Stimulated activated naive B cell treated with anti-CD40 and anti-IgM and Interleukin-4, amounts not matched to agents 10 μg/mL and 1 μg/mL and 100 μg/mL, for 72 hours (primary cell): ENCODE results near the gene RTP5.
"Not testable (repeated sequence)": the region's sequence is repeated elsewhere in the genome, so short reads cannot be mapped to it uniquely, and the experiment has no call there.

Experiments
- ATAC-seq, 2 donors: fragments of 150-1000 bp; cut with Tn5 transposase; replicated peaks; 2 replicates each; pipeline ENCODE4 v1.10.0; 2021; ENCODE audit warnings: moderate library complexity in 1 of 2
- DNase-seq: peaks from one replicate; pipeline ENCODE4 v3.0.0; 2021
- H3K27ac Mint-ChIP-seq: one replicate; pipeline ENCODE4 v1.8.0; 2022; ENCODE audit warnings: mild to moderate bottlenecking, mixed read lengths
- H3K27me3 Mint-ChIP-seq, 2 donors: one replicate each; pipeline ENCODE4 v1.8.0; 2022; ENCODE audit warnings: mixed read lengths in 2 of 2
- H3K36me3 Mint-ChIP-seq, 2 donors: one replicate each; pipeline ENCODE4 v1.8.0; 2022; ENCODE audit warnings: mixed read lengths in 2 of 2, mild to moderate bottlenecking in 1 of 2
- H3K4me1 Mint-ChIP-seq, 2 donors: one replicate each; pipeline ENCODE4 v1.8.0; 2022; ENCODE audit warnings: mixed read lengths in 2 of 2, mild to moderate bottlenecking in 1 of 2
- H3K4me3 Mint-ChIP-seq, 2 donors: one replicate each; pipeline ENCODE4 v1.8.0; 2022; ENCODE audit warnings: mild to moderate bottlenecking in 2 of 2, mixed read lengths in 2 of 2, moderate library complexity in 1 of 2
- H3K9me3 Mint-ChIP-seq, 2 donors: one replicate each; pipeline ENCODE4 v1.8.0; 2022; ENCODE audit warnings: mixed read lengths in 2 of 2, mild to moderate bottlenecking in 1 of 2

The RTP5 gene

DNA sequence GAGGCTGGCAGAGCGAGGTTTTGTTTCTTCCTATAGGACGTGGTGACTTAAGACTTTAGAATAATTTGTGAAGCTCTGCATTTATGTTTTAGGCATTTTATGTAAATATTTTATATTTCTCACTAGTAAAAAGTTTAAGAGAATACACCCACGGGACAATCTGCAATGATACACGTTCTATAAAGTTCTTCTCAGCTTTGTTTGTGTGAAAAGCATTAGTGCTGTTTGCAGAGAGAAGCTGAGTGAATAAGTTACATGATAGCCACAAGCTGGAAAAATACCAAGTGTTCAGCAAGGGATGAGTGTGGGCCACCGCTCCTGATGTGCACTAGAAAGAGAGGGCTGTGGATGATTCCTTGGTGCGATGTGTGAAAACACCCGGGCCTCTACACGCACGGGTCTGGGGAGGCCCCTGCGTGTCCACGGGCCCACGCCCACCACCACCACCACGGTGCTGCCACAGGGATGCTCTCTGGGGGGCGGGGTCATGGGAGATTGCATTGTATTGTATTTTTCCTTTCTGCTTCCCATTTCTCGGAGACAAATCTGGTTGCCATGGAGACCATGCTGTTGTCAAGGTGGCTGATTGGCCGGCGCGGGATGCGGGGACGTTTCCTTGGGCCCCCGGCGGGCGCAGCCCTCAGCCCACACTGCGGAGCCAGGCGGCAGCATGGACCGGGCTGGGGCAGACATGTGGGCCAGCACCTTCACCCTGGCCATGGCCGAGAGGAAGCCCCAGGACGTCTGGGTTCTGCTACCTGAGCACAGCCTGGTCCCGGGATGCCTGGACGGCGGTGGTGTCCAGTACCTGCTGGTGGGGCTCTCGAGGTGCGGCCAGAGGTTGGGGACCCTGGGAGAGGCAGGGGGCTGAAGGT, at the start of gene RTP5:
RTP5 (plus strand) TSS at position 643 of the 875 bp plus-strand sequence; CDS start at position 671, 28 bp downstream.
- H3K36me3 Mint-ChIP-seq, result peaks cover 6 to 7% of the 10 kb centered on the region in 2 donors
- peaks cover 8 to 13% of the 10 kb centered on the region in 2 donors for H3K9me3 Mint-ChIP-seq
- peaks cover 37 to 57% of the 10 kb centered on the region in 2 donors for H3K27me3 Mint-ChIP-seq
- DNase-seq (no peak), ATAC-seq (no peak)
- no peak within 1 kb of the TSS for H3K4me3 Mint-ChIP-seq
- H3K4me1 Mint-ChIP-seq, result peaks cover 33 to 44% of the 10 kb centered on the region in 2 donors
- no peak within 1 kb of the TSS for H3K27ac Mint-ChIP-seq

DNA sequence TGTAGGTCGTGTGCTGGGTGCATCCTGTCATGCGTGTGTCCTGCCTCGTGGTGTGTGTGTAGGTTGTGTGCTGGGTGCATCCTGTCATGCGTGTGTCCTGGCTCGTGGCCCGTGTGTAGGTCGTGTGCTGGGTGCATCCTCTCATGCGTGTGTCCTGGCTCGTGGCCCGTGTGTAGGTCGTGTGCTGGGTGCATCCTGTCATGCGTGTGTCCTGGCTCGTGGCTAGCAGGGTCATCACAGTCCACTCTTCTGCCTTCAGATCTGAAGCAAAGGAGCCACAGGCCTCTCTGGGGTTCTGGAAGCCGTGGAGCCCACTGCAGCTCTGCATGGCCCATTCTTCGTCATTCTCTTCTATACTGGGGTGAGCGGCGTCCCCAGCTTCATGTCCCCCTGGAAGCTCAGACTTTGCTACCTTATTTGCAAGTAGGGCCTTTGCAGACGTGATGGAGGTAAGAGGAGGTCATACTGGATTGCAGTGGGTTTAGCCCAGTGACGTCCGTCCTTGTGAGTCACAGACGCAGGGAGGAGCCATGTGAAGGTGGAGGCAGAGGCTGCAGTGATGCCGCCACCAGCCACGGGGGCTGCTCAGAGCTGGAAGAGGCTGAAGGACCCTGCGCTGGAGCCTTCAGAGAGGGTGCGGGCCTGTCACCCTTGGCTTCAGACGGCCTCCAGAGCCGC, 49.4 kb upstream of the RTP5 start:
- not testable (repeated sequence) for H3K4me3 Mint-ChIP-seq, H3K27ac Mint-ChIP-seq, H3K9me3 Mint-ChIP-seq, DNase-seq, ATAC-seq
- Mint-ChIP-seq H3K4me1 (peaks cover 23 to 37% of the 10 kb centered on the region in 2 donors), H3K27me3 (peaks cover 41 to 53% of the 10 kb centered on the region in 2 donors), H3K36me3 (peaks cover 0 to 11% of the 10 kb centered on the region in 2 donors)

DNA sequence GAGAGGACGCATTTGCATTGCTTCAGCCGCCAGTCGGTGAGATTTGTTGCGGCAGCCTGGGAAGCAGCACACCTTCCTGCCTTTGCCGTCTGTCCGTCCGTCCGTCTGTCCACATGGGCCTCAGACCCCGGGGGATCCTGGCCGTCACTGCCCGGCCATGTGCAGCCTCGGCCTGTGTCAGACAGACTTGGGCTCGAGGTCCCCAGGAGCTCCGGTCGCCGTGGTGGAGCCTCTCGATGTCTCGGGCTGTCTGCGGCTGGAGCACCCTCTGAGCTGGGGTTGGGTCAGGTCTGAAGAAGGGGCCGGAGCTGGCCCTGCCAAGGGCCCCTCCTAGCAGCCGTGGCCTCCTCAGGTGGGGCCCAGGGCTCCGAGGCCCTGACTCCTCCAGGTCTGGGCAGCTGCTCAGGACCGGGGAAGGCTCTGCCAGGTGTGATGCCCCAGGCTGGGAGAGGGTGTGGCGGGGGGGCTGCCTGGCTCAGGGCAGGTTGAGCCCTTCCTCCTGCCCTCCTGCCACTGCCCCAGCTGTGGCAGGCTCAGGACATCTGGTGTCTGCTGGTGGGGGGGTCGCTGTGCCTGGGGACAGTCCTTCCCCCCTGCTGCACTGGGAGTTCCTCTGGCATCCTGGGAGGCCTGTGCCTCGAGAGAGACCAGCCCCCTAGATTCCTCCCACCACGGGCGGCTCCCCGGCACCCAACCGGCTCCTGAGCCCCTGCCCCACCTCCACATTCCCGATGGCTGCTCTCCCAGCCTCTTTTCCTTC, 48.7 kb upstream of the RTP5 start:
- DNase-seq (no peak), ATAC-seq (no peak)
- Mint-ChIP-seq H3K4me1 (peaks cover 19 to 33% of the 10 kb centered on the region in 2 donors), H3K36me3 (peaks cover 0 to 15% of the 10 kb centered on the region in 2 donors), H3K27ac (no peak overlapping the region), H3K9me3 (peaks cover 4 to 10% of the 10 kb centered on the region in 2 donors), H3K27me3 (peaks cover 41 to 51% of the 10 kb centered on the region in 2 donors), H3K4me3 (no peak overlapping the region)

DNA sequence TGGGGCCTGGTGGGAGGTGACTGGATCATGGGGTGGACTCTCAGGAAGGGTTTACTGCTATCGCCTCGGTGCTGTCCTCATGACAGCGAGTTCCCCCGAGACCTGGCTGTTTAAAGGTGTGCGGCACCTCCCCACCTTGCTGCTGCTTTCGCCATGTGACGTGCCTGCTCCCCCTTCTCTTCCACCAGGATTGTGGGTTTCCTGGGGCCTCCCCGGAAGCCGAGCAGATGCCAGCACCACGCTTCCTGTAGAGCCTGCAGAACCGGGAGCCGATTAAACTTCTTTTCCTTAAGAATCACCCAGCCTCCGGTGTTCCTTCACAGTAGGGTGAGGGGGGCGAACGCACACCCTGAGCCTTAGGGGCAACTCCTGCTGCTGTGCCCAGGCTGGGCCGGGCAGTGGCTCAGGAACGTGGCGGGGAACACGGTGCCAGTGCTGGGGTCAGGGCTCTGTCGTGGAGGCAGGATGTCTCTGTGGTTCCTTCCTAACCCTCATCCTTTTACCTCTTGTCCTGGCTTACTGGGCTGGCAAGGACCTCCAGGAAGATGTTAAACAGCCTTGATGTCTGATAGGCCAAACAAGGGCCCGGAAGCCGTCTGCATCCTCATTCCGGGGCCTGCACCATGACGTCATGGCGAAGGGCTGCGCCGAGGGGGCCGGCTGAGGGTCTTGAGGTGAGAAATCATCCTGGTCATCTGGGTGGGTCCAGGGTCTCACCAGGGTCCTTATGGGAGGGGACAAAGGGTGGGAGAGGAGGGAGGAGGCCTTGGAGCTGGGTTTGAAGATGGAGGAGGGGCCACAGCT, 47.9 kb upstream of the RTP5 start:
- H3K36me3 Mint-ChIP-seq, result peaks cover 6 to 15% of the 10 kb centered on the region in 2 donors
- peaks cover 9 to 13% of the 10 kb centered on the region in 2 donors for H3K9me3 Mint-ChIP-seq
- no peak for ATAC-seq
- H3K4me1 Mint-ChIP-seq, result peaks cover 19 to 33% of the 10 kb centered on the region in 2 donors
- no peak overlapping the region for H3K27ac Mint-ChIP-seq
- H3K4me3 Mint-ChIP-seq, result peak overlapping the region in 1 of 2 donors; percentile 39
- no peak for DNase-seq
- H3K27me3 Mint-ChIP-seq, result peaks cover 45 to 58% of the 10 kb centered on the region in 2 donors

DNA sequence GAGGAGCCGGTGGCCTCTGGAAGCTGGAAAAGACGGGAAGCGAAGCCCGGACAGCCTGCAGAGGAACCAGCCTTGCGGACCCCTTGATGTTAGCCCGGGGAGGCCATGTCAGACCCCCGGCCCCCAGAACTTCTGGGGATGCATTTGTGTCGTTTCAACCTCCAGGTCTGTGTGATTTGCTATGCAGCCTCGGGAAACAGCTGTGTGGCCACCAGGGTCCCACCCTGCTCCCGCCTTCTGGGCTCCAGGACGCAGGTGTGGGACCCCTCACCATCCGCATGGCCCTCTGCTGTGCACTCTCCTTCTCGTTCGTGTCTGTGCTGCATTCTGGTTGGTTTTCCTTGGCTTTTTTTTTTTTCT, 47.3 kb upstream of the RTP5 start:
- no peak for DNase-seq
- Mint-ChIP-seq H3K4me3 (peak overlapping the region in 1 of 2 donors; percentile 53), H3K36me3 (peaks cover 6 to 15% of the 10 kb centered on the region in 2 donors), H3K4me1 (peaks cover 17 to 32% of the 10 kb centered on the region in 2 donors), H3K27ac (peak overlapping the region; percentile 91), H3K9me3 (peaks cover 11 to 19% of the 10 kb centered on the region in 2 donors), H3K27me3 (peaks cover 50 to 56% of the 10 kb centered on the region in 2 donors)
- ATAC-seq, result no peak

DNA sequence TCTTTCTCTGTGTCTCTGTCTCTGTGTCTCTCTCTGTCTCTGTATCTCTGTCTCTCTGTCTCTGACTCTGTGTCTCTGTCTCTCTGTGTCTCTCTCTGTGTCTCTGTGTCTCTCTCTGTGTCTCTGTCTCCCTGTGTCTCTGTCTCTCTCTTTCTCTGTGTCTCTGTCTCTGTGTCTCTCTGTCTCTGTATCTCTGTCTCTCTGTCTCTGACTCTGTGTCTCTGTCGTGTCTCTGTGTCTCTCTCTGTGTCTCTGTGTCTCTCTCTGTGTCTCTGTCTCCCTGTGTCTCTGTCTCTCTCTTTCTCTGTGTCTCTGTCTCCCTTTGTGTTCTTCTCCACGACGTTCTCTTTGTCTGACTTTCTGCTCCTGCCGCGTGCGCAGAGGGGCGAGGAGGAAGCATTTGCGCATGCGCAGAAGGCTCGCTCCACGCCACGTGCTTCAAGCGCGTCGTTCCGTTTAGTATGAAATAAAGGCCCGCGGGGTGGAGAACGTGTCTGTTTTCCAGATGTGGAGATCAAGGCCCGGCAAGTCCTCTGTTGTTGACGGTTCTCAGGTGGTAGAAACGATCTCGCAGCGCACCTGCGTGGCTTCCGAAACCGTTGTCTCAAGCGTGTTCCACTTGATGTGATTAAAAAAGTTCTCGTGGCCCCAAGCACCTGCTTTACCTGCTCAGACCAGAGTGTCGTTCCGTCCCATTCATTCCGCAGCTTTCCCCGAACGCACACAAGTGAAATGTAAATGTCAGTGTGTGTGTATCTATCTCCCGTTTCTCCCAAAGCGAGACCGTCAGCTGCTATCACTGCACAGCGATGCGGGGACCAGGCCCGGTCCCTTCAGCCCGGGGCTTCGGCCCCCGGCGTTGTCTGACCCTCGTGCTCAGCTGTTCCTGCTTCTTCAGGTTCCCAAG, 45.7 kb upstream of the RTP5 start:
- peak overlapping the region in 1 of 2 donors; percentile 36 for H3K4me3 Mint-ChIP-seq
- H3K27me3 Mint-ChIP-seq, result peaks cover 49 to 59% of the 10 kb centered on the region in 2 donors
- H3K9me3 Mint-ChIP-seq, result peaks cover 15 to 29% of the 10 kb centered on the region in 2 donors
- H3K4me1 Mint-ChIP-seq, result peaks cover 6 to 24% of the 10 kb centered on the region in 2 donors
- not testable (repeated sequence) for ATAC-seq, DNase-seq
- peaks cover 6 to 15% of the 10 kb centered on the region in 2 donors for H3K36me3 Mint-ChIP-seq
- H3K27ac Mint-ChIP-seq, result peak overlapping the region; percentile 88

DNA sequence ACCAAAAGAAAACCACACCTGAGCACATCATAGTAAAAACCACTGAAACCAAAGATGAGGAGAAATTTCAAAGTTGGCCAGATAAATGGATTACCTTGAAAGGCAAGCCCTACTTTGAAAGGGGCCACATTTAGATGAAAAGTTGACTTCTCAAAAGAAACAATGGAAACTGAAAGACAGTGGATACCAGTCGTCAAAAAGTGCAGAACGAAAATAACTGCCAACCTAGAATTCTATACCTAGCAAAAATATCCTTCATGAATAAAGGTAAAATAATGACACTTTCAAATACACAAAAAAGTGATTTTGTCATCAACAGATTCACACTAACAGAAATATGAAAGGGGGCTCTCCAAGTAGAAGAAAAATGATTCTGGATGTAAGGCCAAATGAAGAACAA, 42.1 kb upstream of the RTP5 start:
- H3K4me1 Mint-ChIP-seq, result peaks cover 0 to 13% of the 10 kb centered on the region in 2 donors
- ATAC-seq, result no peak
- H3K9me3 Mint-ChIP-seq, result peaks cover 15 to 29% of the 10 kb centered on the region in 2 donors
- H3K27ac Mint-ChIP-seq, result no peak overlapping the region
- H3K4me3 Mint-ChIP-seq, result no peak overlapping the region
- peaks cover 44 to 56% of the 10 kb centered on the region in 2 donors for H3K27me3 Mint-ChIP-seq
- H3K36me3 Mint-ChIP-seq, result peaks cover 6 to 15% of the 10 kb centered on the region in 2 donors
- no peak for DNase-seq

DNA sequence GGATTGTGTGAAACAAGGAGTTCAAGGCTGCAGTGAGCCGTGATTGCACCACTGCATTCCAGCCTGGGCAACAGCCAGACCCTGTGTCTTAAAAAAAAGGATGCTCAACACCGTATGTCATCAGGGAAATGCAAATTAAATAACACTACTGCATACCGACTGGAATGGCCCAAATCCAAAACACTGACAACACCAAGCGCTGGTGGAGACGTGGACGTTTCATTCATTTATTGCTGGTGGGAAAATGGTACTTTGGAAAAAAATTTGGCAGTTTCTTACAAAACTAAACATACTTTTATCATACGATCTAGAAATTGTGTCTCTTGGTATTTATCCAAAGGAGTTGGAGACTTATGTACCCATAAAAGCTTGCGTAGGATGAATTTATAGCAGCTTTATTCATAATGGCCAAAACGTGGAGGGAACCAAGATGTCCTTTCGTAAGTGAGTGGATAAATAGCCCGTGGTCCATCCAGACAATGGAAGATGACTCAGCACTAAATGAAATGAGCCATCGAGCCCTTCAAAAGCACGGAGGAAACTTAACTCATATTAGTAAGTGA, 36.3 kb upstream of the RTP5 start:
- H3K27ac Mint-ChIP-seq, result no peak overlapping the region
- H3K36me3 Mint-ChIP-seq, result no peaks in the 10 kb centered on the region
- H3K9me3 Mint-ChIP-seq, result peaks cover 6 to 8% of the 10 kb centered on the region in 2 donors
- ATAC-seq (no peak), DNase-seq (no peak)
- peaks cover 17 to 20% of the 10 kb centered on the region in 2 donors for H3K27me3 Mint-ChIP-seq
- H3K4me1 Mint-ChIP-seq, result peaks cover 0 to 2% of the 10 kb centered on the region in 2 donors
- no peak overlapping the region for H3K4me3 Mint-ChIP-seq

DNA sequence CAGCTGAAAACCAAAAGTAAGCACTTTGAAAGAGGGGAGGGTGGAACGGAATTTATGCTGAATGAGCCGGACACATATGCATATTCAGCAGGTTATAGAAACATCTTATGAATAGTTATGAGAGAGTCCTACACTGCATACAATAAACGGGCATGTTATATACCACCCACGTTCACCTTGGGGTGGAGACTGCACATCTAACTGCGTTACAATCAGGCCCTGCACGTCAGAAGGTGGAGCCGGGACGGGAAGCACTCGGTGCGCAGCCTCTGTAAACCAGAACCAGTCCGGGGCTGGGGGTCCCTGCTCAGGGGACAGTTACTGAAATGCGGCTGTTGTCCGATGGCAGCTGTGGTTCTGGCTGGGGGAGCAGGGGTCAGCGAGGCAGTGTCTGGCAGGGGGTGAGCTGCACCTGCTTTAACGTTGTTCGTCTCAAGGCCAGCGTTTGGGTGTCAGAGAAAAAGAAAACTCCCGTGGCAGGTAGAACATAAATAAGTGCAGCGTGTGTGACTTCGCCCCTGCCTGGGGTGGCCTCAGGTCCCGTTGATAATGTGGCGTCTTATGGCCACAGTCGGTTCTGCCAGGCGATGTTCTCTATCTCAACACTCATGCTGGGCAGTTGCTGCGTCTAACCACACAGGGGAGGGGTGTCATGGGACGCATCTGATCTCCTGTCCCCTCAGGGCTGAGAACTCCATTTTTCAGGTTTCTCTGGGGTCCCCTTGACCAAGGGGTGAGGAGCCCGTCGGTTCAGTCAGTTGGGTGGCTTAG, 35.6 kb upstream of the RTP5 start:
- ATAC-seq, H3K27ac Mint-ChIP-seq, H3K4me3 Mint-ChIP-seq: not testable (repeated sequence)

DNA sequence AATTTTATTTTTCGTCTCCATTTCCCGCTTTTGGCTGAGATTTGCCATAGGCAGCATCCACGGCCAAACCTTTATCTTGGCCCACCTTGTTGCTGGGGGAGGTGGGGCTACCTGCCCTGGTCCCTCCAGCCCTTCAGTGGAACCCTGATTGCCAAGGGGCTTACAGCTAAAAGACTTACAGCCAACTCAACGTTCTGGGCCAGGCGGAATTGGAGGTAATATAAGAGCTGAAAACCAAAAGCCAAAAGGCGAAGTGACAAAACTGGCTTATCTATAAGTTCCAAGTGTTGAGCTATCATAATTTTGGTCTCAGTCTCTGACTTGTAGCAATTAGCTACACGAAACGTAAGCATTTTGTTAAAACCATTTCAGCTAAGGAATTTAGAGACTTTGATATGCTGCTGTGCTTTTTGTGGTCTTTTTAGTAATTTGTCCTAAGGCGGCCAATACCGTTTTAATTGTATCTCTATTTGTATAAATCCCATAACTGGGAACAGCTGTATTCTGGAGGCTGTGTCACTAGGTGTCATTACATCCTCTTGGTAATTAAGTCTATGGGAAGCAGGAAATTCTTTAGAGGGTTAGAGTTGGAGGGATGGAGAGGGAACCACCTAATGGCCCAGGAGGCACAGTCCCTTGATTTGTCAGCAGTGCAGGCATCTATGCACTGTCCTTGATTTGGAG, 34.9 kb upstream of the RTP5 start:
- DNase-seq (no peak), ATAC-seq (no peak)
- Mint-ChIP-seq H3K36me3 (no peaks in the 10 kb centered on the region), H3K4me3 (no peak overlapping the region), H3K27ac (no peak overlapping the region), H3K27me3 (peaks cover 14 to 16% of the 10 kb centered on the region in 2 donors), H3K9me3 (peaks cover 5 to 6% of the 10 kb centered on the region in 2 donors), H3K4me1 (peaks cover 0 to 4% of the 10 kb centered on the region in 2 donors)

More for the DNA sequence above, 35.6 kb upstream of the RTP5 start:
- H3K4me1 Mint-ChIP-seq, DNase-seq, H3K36me3 Mint-ChIP-seq, H3K9me3 Mint-ChIP-seq: not testable (repeated sequence)
- peaks cover 14 to 16% of the 10 kb centered on the region in 2 donors for H3K27me3 Mint-ChIP-seq

DNA sequence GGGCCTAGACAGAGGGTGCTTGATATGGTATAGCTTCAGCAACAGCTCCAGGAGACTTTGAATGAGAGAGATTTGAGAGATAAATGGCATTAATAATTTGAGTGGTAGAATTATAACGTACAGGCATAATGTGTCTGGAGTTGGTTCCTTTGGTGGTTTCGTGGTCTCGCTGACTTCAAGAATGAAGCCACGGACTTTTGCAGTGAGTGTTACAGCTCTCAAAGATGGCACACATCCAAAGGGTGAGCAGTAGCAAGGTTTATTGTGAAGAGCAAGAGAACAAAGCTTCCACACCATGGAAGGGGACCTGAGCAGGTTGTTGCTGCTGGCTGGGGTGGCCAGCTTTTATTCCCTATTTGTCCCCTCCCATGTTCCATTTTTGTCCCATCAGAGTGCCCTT, 33.9 kb upstream of the RTP5 start:
- Mint-ChIP-seq H3K9me3 (peaks cover 5 to 6% of the 10 kb centered on the region in 2 donors), H3K4me3 (no peak overlapping the region), H3K27me3 (peaks cover 13 to 15% of the 10 kb centered on the region in 2 donors), H3K4me1 (peaks cover 0 to 4% of the 10 kb centered on the region in 2 donors), H3K36me3 (no peaks in the 10 kb centered on the region), H3K27ac (no peak overlapping the region)
- no peak for ATAC-seq
- DNase-seq, result no peak
